CD14-positive monocyte (primary cell): ENCODE measurements around the gene GLYATL1. TPM values are rescaled to one million over a fixed set of nuclear protein-coding genes. Genes with fewer than 3 reads are reported as not detected.
A peak's percentile ranks its signal among the peaks of the same experiment; 100 is the strongest.

Experiments
- DNase-seq, 3 donors: peaks; one replicate each; pipeline ENCODE4 v3.0.0-alpha.2; 2011 to 2022
- H2AFZ ChIP-seq: 2 replicates; pipeline ENCODE4 v1.6.0; 2012; ENCODE audit warnings: mild to moderate bottlenecking, low read depth, low read length, inconsistent platforms; ENCODE audit not compliant: insufficient read depth, poor library complexity, severe bottlenecking
- H3K27ac ChIP-seq, 2 donors: 1 replicate in 1 of 2; 2 replicates in 1 of 2; pipeline ENCODE4 v1.5.1; 2012 to 2013; ENCODE audit warnings: low read length in 2 of 2, control low read depth in 1 of 2, inconsistent platforms in 1 of 2, low read depth in 1 of 2, mild to moderate bottlenecking in 1 of 2
- H3K27me3 ChIP-seq, 2 donors: one replicate each; pipeline versions ENCODE4 v1.6.0 to v1.6.1; 2011 to 2013; ENCODE audit warnings: low read length in 2 of 2; ENCODE audit not compliant: control insufficient read depth in 2 of 2, insufficient read depth in 2 of 2
- H3K36me3 ChIP-seq, 2 donors: replicated peaks in 1 of 2; 1 replicate in 1 of 2; 2 replicates in 1 of 2; pipeline versions ENCODE4 v1.5.1 to v1.6.1; 2012 to 2013; ENCODE audit warnings: low read length in 2 of 2, control low read depth in 1 of 2, inconsistent platforms in 1 of 2, mild to moderate bottlenecking in 1 of 2; ENCODE audit not compliant: insufficient read depth in 2 of 2, control insufficient read depth in 1 of 2
- H3K4me1 ChIP-seq, 2 donors: 1 replicate in 1 of 2; 2 replicates in 1 of 2; pipeline versions ENCODE4 v1.5.1 to v1.6.1; 2012 to 2013; ENCODE audit warnings: low read length in 2 of 2, control low read depth in 1 of 2, inconsistent platforms in 1 of 2, mild to moderate bottlenecking in 1 of 2, moderate library complexity in 1 of 2; ENCODE audit not compliant: insufficient read depth in 2 of 2, control insufficient read depth in 1 of 2
- H3K4me2 ChIP-seq: replicated peaks from 2 replicates; pipeline ENCODE3; 2012; ENCODE audit warnings: low read length, moderate library complexity, mild to moderate bottlenecking; ENCODE audit not compliant: poor library complexity, severe bottlenecking; ENCODE audit errors: extremely low read depth
- H3K4me3 ChIP-seq, 3 experiments: fragments of 200-600 bp in 1 of 3; sonication (generic) in 1 of 3; replicated peaks in 1 of 3; 1 replicate in 2 of 3; 2 replicates in 1 of 3; pipeline ENCODE4 v1.5.1; 2011 to 2013; ENCODE audit warnings: low read length in 3 of 3, mild to moderate bottlenecking in 3 of 3, control low read depth in 2 of 3, low read depth in 2 of 3, inconsistent platforms in 1 of 3, moderate library complexity in 1 of 3
- H3K79me2 ChIP-seq: 2 replicates; pipeline ENCODE4 v1.6.0; 2012; ENCODE audit warnings: mild to moderate bottlenecking, control low read depth, inconsistent platforms, low read length, moderate library complexity; ENCODE audit not compliant: insufficient read depth
- H3K9ac ChIP-seq: 2 replicates; pipeline ENCODE4 v1.6.0; 2017; ENCODE audit warnings: low read length, mild to moderate bottlenecking; ENCODE audit not compliant: insufficient read depth, poor library complexity, severe bottlenecking
- H3K9me3 ChIP-seq, 2 donors: replicated peaks in 1 of 2; 1 replicate in 1 of 2; 2 replicates in 1 of 2; pipeline versions ENCODE4 v1.5.1 to v1.6.1; 2012 to 2013; ENCODE audit warnings: low read length in 2 of 2, control low read depth in 1 of 2; ENCODE audit not compliant: control insufficient read depth in 1 of 2, insufficient read depth in 1 of 2
- H4K20me1 ChIP-seq: 2 replicates; pipeline ENCODE4 v1.6.0; 2012; ENCODE audit warnings: mild to moderate bottlenecking, low read length, control low read depth, moderate library complexity; ENCODE audit not compliant: insufficient read depth
- H3K27ac Mint-ChIP-seq, 7 donors: one replicate each; pipeline ENCODE4 v1.8.0; 2020; ENCODE audit warnings: mild to moderate bottlenecking in 7 of 7, mixed read lengths in 7 of 7, moderate library complexity in 6 of 7, inconsistent platforms in 2 of 7
- H3K27me3 Mint-ChIP-seq, 3 donors: one replicate each; pipeline ENCODE4 v1.8.0; 2021 to 2022; ENCODE audit warnings: low read depth in 3 of 3, mild to moderate bottlenecking in 3 of 3, mixed read lengths in 3 of 3, moderate library complexity in 3 of 3, inconsistent platforms in 1 of 3
- H3K36me3 Mint-ChIP-seq, 2 donors: one replicate each; pipeline ENCODE4 v1.8.0; 2020; ENCODE audit warnings: mixed read lengths in 2 of 2, inconsistent platforms in 1 of 2, mild to moderate bottlenecking in 1 of 2
- H3K4me1 Mint-ChIP-seq: one replicate; pipeline ENCODE4 v1.8.0; 2020; ENCODE audit warnings: mild to moderate bottlenecking, mixed read lengths
- H3K4me3 Mint-ChIP-seq, 2 donors: one replicate each; pipeline ENCODE4 v1.8.0; 2020; ENCODE audit warnings: mild to moderate bottlenecking in 2 of 2, mixed read lengths in 2 of 2, moderate library complexity in 1 of 2
- H3K9me3 Mint-ChIP-seq, 7 donors: one replicate each; pipeline ENCODE4 v1.8.0; 2020 to 2022; ENCODE audit warnings: mixed read lengths in 7 of 7, mild to moderate bottlenecking in 6 of 7, moderate library complexity in 6 of 7, inconsistent platforms in 2 of 7
- CTCF ChIP-seq: fragments of 200-600 bp; IDR thresholded peaks from one replicate; pipeline ENCODE4 v1.8.0; 2022; ENCODE audit warnings: antibody characterized with exemption, mild to moderate bottlenecking
- intact Hi-C, 2 donors: fragments of 100-400 bp; cut with micrococcal nuclease; formaldehyde crosslinking; loops; one replicate each; pipeline versions ENCODE4 v1.15.0 to v1.15.1; 2023
- polyA plus RNA-seq, 3 donors: library from polyadenylated mRNA; depleted of rRNA in 1 of 3; unstranded in 2 of 3; stranded (reverse) in 1 of 3; fragments of 300-500 nt in 2 of 3; fragments of >200 nt in 1 of 3; fragmentation: Illumina TruSeq in 2 of 3; gene quantifications; 1 replicate in 2 of 3; 2 replicates in 1 of 3; pipeline ENCODE4 v1.2.3, GENCODE V29; 2012 to 2021

Gene GLYATL1
- polyA plus RNA-seq, 3 donors = not detected

GRCh38 chr11:58912124-58912523, 27.2 kb upstream of the GLYATL1 start:
- no peaks in the 10 kb centered on the region for H3K36me3 ChIP-seq
- peaks cover 10 to 13% of the 10 kb centered on the region in 2 donors for H3K9me3 ChIP-seq
- intact Hi-C loops = no loop called here
- DNase-seq = peak in 2 of 3 donors; percentile 12 to 37
- no peaks in the 10 kb centered on the region for H3K36me3 Mint-ChIP-seq
- no peak overlapping the region for H3K27ac Mint-ChIP-seq
- peaks cover 0 to 4% (median 0%) of the 10 kb centered on the region in 3 donors for H3K27me3 Mint-ChIP-seq
- peaks cover 17% of the 10 kb centered on the region for H3K4me1 Mint-ChIP-seq
- H3K9ac ChIP-seq = no peak overlapping the region
- peaks cover 17 to 29% (median 21%) of the 10 kb centered on the region in 7 donors for H3K9me3 Mint-ChIP-seq
- H3K4me1 ChIP-seq = peaks cover 11 to 16% of the 10 kb centered on the region in 2 donors
- no peaks in the 10 kb centered on the region for H3K27me3 ChIP-seq
- no peak overlapping the region for H3K4me3 Mint-ChIP-seq
- H3K27ac ChIP-seq = no peak overlapping the region
- no peak overlapping the region for H3K4me2 ChIP-seq
- H2AFZ ChIP-seq = no peak overlapping the region
- H4K20me1 ChIP-seq = no peaks in the 10 kb centered on the region
- H3K79me2 ChIP-seq = no peaks in the 10 kb centered on the region
- H3K4me3 ChIP-seq = no peak overlapping the region
- TF ChIP-seq CTCF = no peak

GRCh38 chr11:58913685-58914084, 25.6 kb upstream of the GLYATL1 start:
- Mint-ChIP-seq H3K4me1 (peaks cover 6% of the 10 kb centered on the region), H3K27me3 (peaks cover 0 to 2% (median 1%) of the 10 kb centered on the region in 3 donors), H3K27ac (no peak overlapping the region), H3K9me3 (peaks cover 22 to 33% (median 26%) of the 10 kb centered on the region in 7 donors), H3K4me3 (no peak overlapping the region), H3K36me3 (no peaks in the 10 kb centered on the region)
- Histone ChIP-seq H3K4me2 (no peak overlapping the region), H4K20me1 (no peaks in the 10 kb centered on the region), H3K9me3 (peaks cover 18 to 21% of the 10 kb centered on the region in 2 donors), H2AFZ (no peak overlapping the region), H3K27ac (no peak overlapping the region), H3K79me2 (no peaks in the 10 kb centered on the region), H3K36me3 (no peaks in the 10 kb centered on the region), H3K27me3 (no peaks in the 10 kb centered on the region), H3K4me1 (no peaks in the 10 kb centered on the region), H3K9ac (no peak overlapping the region), H3K4me3 (no peak overlapping the region)
- intact Hi-C loops = no loop called here
- DNase-seq = no peak
- TF ChIP-seq CTCF = no peak
